Prostate gland (tissue), 2 donors: ENCODE data around the gene PIK3R2. TPM values are rescaled to one million over a fixed set of nuclear protein-coding genes. Genes with fewer than 3 reads are reported as not detected.

Experiments used
- DNase-seq: peaks from one replicate; pipeline ENCODE4 v3.0.0-alpha.2; 2019; ENCODE audit warnings: low spot score
- H3K27ac ChIP-seq, 2 donors: fragments of 200-600 bp; sonication (generic); 2 replicates each; pipeline ENCODE4 v1.5.1; 2017 to 2019
- H3K27me3 ChIP-seq: fragments of 200-600 bp; sonication (generic); replicated peaks from 2 replicates; pipeline ENCODE4 v1.5.1; 2019; ENCODE audit not compliant: insufficient read depth
- H3K36me3 ChIP-seq, 2 donors: fragments of 200-600 bp; sonication (generic); 1 replicate in 1 of 2; 2 replicates in 1 of 2; pipeline versions ENCODE4 v1.5.1 to v1.8.1; 2017 to 2019
- H3K4me1 ChIP-seq: fragments of 200-600 bp; sonication (generic); replicated peaks from 2 replicates; pipeline ENCODE4 v1.5.1; 2019
- H3K4me3 ChIP-seq, 2 donors: fragments of 200-600 bp; sonication (generic); 2 replicates each; pipeline ENCODE4 v1.5.1; 2017 to 2019
- H3K9me3 ChIP-seq: fragments of 200-600 bp; sonication (generic); 2 replicates; pipeline ENCODE4 v1.5.1; 2017
- POLR2A ChIP-seq: fragments of 450-650 bp; IDR thresholded peaks from one replicate; pipeline ENCODE4 v1.6.1; 2016; ENCODE audit warnings: antibody characterized with exemption, mild to moderate bottlenecking
- POLR2AphosphoS5 ChIP-seq: sonication (generic); formaldehyde crosslinking; IDR thresholded peaks from one replicate; pipeline ENCODE4 v1.6.1; 2017; ENCODE audit warnings: antibody characterized with exemption
- WGBS: methylation state at CpG from one replicate; pipeline ENCODE4 v1.1.5; 2018; 5-methylcytosine and 5-hydroxymethylcytosine counted together
- intact Hi-C: fragments of 100-400 bp; cut with DNase I; formaldehyde crosslinking; loops from one replicate; pipeline ENCODE4 v1.14.2; 2022
- small RNA-seq, 2 donors: library from RNA; depleted of rRNA; stranded (forward); fragments of <200 nt; gene quantifications; one replicate each; pipeline ENCODE3, GENCODE V24; 2016
- total RNA-seq, 2 donors: library from RNA; depleted of rRNA; stranded (reverse); fragments of >200 nt; gene quantifications; one replicate each; pipeline ENCODE4 v1.1.0, GENCODE V29; 2016
- TF ChIP-seq, protein P1 (sequence below), 4 experiments: fragments of 200-600 bp in 2 of 4; fragments of 450-650 bp in 2 of 4; sonication (generic) in 2 of 4; IDR thresholded peaks; 1 replicate in 3 of 4; 2 replicates in 1 of 4; pipeline ENCODE4 v1.5.1; 2016 to 2019; ENCODE audit warnings: antibody characterized with exemption in 4 of 4, mild to moderate bottlenecking in 2 of 4, moderate library complexity in 2 of 4

Gene PIK3R2
- total RNA-seq, 2 donors from 2014 or later: 41.3 to 71.6 TPM

DNA sequence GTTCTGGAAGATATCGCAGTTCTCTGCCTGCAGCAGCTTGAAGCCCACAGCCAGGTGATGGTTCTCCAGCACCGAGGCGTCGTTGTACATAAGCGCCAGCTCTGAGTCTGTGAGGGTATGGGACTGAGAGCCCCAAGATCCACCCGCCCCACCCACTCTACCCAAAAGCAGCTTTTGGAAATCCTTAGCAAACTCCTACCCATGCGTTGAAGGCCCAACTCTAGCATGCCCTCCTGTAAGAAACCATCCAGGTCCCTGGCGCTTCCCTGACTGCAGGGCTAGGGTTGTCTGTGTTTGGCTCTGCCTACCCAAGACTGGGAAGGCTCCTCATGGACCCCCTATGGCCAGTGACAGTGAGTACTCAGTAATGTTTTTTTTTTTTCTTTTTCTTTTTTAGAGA, 63.8 kb downstream of the PIK3R2 start:
- DNase-seq: no peak
- H3K4me1 ChIP-seq: no peaks in the 10 kb centered on the region
- no peaks in the 10 kb centered on the region for H3K27me3 ChIP-seq
- WGBS: 93% methylated on average over 8 of the region's 8 CpGs
- no peaks in the 10 kb centered on the region for H3K9me3 ChIP-seq
- TF ChIP-seq, protein P1, sequence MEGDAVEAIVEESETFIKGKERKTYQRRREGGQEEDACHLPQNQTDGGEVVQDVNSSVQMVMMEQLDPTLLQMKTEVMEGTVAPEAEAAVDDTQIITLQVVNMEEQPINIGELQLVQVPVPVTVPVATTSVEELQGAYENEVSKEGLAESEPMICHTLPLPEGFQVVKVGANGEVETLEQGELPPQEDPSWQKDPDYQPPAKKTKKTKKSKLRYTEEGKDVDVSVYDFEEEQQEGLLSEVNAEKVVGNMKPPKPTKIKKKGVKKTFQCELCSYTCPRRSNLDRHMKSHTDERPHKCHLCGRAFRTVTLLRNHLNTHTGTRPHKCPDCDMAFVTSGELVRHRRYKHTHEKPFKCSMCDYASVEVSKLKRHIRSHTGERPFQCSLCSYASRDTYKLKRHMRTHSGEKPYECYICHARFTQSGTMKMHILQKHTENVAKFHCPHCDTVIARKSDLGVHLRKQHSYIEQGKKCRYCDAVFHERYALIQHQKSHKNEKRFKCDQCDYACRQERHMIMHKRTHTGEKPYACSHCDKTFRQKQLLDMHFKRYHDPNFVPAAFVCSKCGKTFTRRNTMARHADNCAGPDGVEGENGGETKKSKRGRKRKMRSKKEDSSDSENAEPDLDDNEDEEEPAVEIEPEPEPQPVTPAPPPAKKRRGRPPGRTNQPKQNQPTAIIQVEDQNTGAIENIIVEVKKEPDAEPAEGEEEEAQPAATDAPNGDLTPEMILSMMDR (IDR thresholded peaks at IDR 0.05): no peak
- TF ChIP-seq POLR2A: no peak
- no peak for TF ChIP-seq POLR2AphosphoS5
- H3K4me3 ChIP-seq: no peak overlapping the region
- no peaks in the 10 kb centered on the region for H3K36me3 ChIP-seq
- H3K27ac ChIP-seq: no peak overlapping the region
- intact Hi-C loops: no loop called here

DNA sequence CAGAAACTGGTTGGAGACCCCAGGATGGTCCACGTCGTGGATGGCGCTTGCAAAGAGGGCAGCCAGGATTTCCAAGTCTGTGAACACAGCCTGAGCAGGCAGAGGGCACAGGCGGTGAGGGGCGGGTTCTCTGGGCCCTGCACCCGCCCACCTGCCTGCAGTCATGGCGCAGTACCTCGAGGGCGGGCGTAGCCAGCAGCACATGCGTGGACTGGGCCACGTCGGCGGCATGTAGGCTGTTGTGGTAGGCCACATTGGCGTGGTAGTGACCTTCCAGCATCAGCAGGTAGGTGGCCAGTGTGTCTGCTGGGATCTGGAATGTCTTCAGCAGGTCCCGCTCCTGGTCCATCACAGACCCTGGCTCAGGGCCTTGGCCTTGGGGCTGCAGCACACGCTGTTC, 65.2 kb downstream of the PIK3R2 start:
- H3K9me3 ChIP-seq: no peaks in the 10 kb centered on the region
- WGBS: 86% methylated on average over 17 of the region's 17 CpGs
- intact Hi-C loops: no loop called here
- TF ChIP-seq POLR2AphosphoS5 (no peak), POLR2A (no peak)
- TF ChIP-seq, protein P1 (IDR thresholded peaks at IDR 0.05): no peak
- H3K27ac ChIP-seq: no peak overlapping the region
- H3K4me3 ChIP-seq: no peak overlapping the region
- no peaks in the 10 kb centered on the region for H3K36me3 ChIP-seq
- no peaks in the 10 kb centered on the region for H3K4me1 ChIP-seq
- no peaks in the 10 kb centered on the region for H3K27me3 ChIP-seq
- DNase-seq: no peak

DNA sequence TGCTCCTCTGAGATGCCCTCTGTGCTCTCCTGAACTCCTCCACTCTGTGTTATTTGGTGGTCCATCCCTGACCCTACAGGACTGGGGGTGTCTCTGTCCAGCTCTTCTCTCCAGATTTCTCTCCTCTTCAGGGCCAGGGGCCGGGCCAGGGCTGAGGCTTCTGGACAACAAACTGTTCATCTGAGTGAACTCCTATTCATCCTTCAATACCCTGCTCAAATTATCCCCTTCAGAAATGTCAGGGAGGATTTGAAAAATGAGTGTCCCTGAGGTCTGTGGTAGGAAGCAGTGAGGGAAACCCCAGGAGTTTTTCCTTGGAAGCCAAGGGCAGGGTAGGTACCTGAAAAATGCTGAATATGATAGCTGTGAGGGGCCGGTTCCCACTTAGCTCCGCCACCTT, 65.6 kb downstream of the PIK3R2 start:
- 86% methylated on average over 3 of the region's 3 CpGs for WGBS

More for the DNA sequence above, 65.6 kb downstream of the PIK3R2 start:
- DNase-seq: no peak
- Histone ChIP-seq H3K4me3 (no peak overlapping the region), H3K9me3 (no peaks in the 10 kb centered on the region), H3K36me3 (no peaks in the 10 kb centered on the region), H3K27ac (no peak overlapping the region), H3K27me3 (no peaks in the 10 kb centered on the region), H3K4me1 (no peaks in the 10 kb centered on the region)
- intact Hi-C loops: no loop called here
- TF ChIP-seq, protein P1 (IDR thresholded peaks at IDR 0.05): no peak
- TF ChIP-seq POLR2AphosphoS5 (no peak), POLR2A (no peak)

Small RNA genes lying within 50 kb of the gene (small RNA-seq; reads per million reads assigned to genes)
- gene IFI30: 0 reads per million in 2 donors

Other genes with a start within 250 kb of the PIK3R2 start
- 10 to 100 TPM; 48.7 to 52.2 TPM for gene CCDC124, start 220.1 kb upstream of the PIK3R2 start, total RNA-seq
- gene KCNN1, start 186.1 kb upstream of the PIK3R2 start, total RNA-seq: 1 to 10 TPM in 1 of 2 donors, under 1 TPM in 1; 0.36 to 5.6 TPM
- gene ARRDC2, start 145.0 kb upstream of the PIK3R2 start, total RNA-seq: 10 to 100 TPM; 57.1 to 75.9 TPM
- gene IL12RB1, start 66.2 kb upstream of the PIK3R2 start, total RNA-seq: under 1 TPM; 0.62 to 0.73 TPM
- gene MAST3, start 55.4 kb upstream of the PIK3R2 start, total RNA-seq: 10 to 100 TPM in 1 of 2 donors, 1 to 10 TPM in 1; 6.1 to 10.8 TPM
- gene IFI30, start 20.6 kb downstream of the PIK3R2 start, total RNA-seq: 10 to 100 TPM; 20.9 to 22.5 TPM
- 10 to 100 TPM in 1 of 2 donors, 1 to 10 TPM in 1; 8.5 to 21.1 TPM for gene MPV17L2, start 40.1 kb downstream of the PIK3R2 start, total RNA-seq
- gene RAB3A, start 50.9 kb downstream of the PIK3R2 start, total RNA-seq: 1 to 10 TPM; 2.5 to 6.0 TPM
- gene PDE4C, start 73.3 kb downstream of the PIK3R2 start, total RNA-seq: 1 to 10 TPM in 1 of 2 donors, under 1 TPM in 1; 0.27 to 1.6 TPM
- 10 to 100 TPM in 1 of 2 donors, 1 to 10 TPM in 1; 4.1 to 19.5 TPM for gene IQCN, start 121.3 kb downstream of the PIK3R2 start, total RNA-seq
- 100 to 1,000 TPM; 521 to 844 TPM for gene JUND, start 128.5 kb downstream of the PIK3R2 start, total RNA-seq
- 100 to 1,000 TPM; 157 to 215 TPM for gene LSM4, start 169.9 kb downstream of the PIK3R2 start, total RNA-seq
- gene PGPEP1, start 187.4 kb downstream of the PIK3R2 start, total RNA-seq: 10 to 100 TPM; 18.0 to 37.3 TPM
- gene GDF15, start 233.0 kb downstream of the PIK3R2 start, total RNA-seq: 100 to 1,000 TPM in 1 of 2 donors, 10 to 100 TPM in 1; 49.6 to 136 TPM
- 1 to 10 TPM; 1.6 to 5.5 TPM for gene LRRC25, start 244.5 kb downstream of the PIK3R2 start, total RNA-seq